Measurements from ENCODE around the gene SLC5A10. TPM values are rescaled to one million over a fixed set of nuclear protein-coding genes. Genes with fewer than 3 reads are reported as not detected.

The SLC5A10 gene
- total RNA-seq, 4 donors from 2014 or later, result not detected

- H3K4me3 ChIP-seq, result no peak overlapping the region
- intact Hi-C loops (cut with DNase I), result no loop called here
- no peaks in the 10 kb centered on the region for H3K9me3 ChIP-seq
- H3K27me3 ChIP-seq, result no peaks in the 10 kb centered on the region
- TF ChIP-seq POLR2AphosphoS5 (IDR thresholded peaks at IDR 0.05) (no peak), POLR2A (IDR thresholded peaks at IDR 0.05; ENCODE audit: low read depth) (no peak), CTCF (IDR thresholded peaks at IDR 0.05) (no peak), EP300 (IDR thresholded peaks at IDR 0.05) (no peak)
- WGBS, result 93% methylated on average over 5 of the region's 19 CpGs
- no peak for DNase-seq (ENCODE audit: extremely low spot score)
- no peak overlapping the region for H3K27ac ChIP-seq (replicated peaks in 1 of 4)
- H3K36me3 ChIP-seq, result peaks cover 0 to 32% (median 14%) of the 10 kb centered on the region in 4 donors
- no peaks in the 10 kb centered on the region for H3K4me1 ChIP-seq
Measured at GRCh38 chr17:18977646-18978045, 25.7 kb downstream of the SLC5A10 start.

- Histone ChIP-seq H3K4me3 (no peak overlapping the region), H3K4me1 (no peaks in the 10 kb centered on the region), H3K27ac (replicated peaks in 1 of 4) (no peak overlapping the region), H3K36me3 (peaks cover 0 to 32% (median 14%) of the 10 kb centered on the region in 4 donors), H3K9me3 (no peaks in the 10 kb centered on the region), H3K27me3 (no peaks in the 10 kb centered on the region)
- no peak for TF ChIP-seq POLR2AphosphoS5 (IDR thresholded peaks at IDR 0.05)
- no peak for TF ChIP-seq POLR2A (IDR thresholded peaks at IDR 0.05; ENCODE audit: low read depth)
- TF ChIP-seq CTCF (IDR thresholded peaks at IDR 0.05), result no peak
- TF ChIP-seq EP300 (IDR thresholded peaks at IDR 0.05), result no peak
- intact Hi-C loops (cut with DNase I), result no loop called here
- DNase-seq (ENCODE audit: extremely low spot score), result no peak
- 95% methylated on average over 9 of the region's 13 CpGs for WGBS
Measured at GRCh38 chr17:18978050-18978449, 26.1 kb downstream of the SLC5A10 start.

- no peak overlapping the region for H3K27ac ChIP-seq (replicated peaks in 1 of 4)
- H3K9me3 ChIP-seq, result no peaks in the 10 kb centered on the region
- peaks cover 0 to 32% (median 14%) of the 10 kb centered on the region in 4 donors for H3K36me3 ChIP-seq
- DNase-seq (ENCODE audit: extremely low spot score), result no peak
- H3K4me3 ChIP-seq, result no peak overlapping the region
- WGBS, result 93% methylated on average over 16 of the region's 17 CpGs
- TF ChIP-seq CTCF (IDR thresholded peaks at IDR 0.05) (no peak), EP300 (IDR thresholded peaks at IDR 0.05) (no peak), POLR2A (IDR thresholded peaks at IDR 0.05; ENCODE audit: low read depth) (no peak), POLR2AphosphoS5 (IDR thresholded peaks at IDR 0.05) (no peak)
- no peaks in the 10 kb centered on the region for H3K27me3 ChIP-seq
- no peaks in the 10 kb centered on the region for H3K4me1 ChIP-seq
- intact Hi-C loops (cut with DNase I), result no loop called here
Measured at GRCh38 chr17:18978655-18979054, 26.7 kb downstream of the SLC5A10 start.

GRCh38 chr17:18980682-18981334 lies 28.8 kb downstream of the SLC5A10 start:
- intact Hi-C loops (cut with DNase I), result no loop called here
- no peak for DNase-seq (ENCODE audit: extremely low spot score)
- Histone ChIP-seq H3K27ac (replicated peaks in 1 of 4) (no peak overlapping the region), H3K27me3 (no peaks in the 10 kb centered on the region), H3K4me3 (no peak overlapping the region), H3K4me1 (no peaks in the 10 kb centered on the region), H3K36me3 (peaks cover 0 to 32% (median 15%) of the 10 kb centered on the region in 4 donors), H3K9me3 (no peaks in the 10 kb centered on the region)
- 78% methylated on average over 13 of the region's 13 CpGs for WGBS
- TF ChIP-seq EP300 (IDR thresholded peaks at IDR 0.05) (no peak), POLR2AphosphoS5 (IDR thresholded peaks at IDR 0.05) (no peak), POLR2A (IDR thresholded peaks at IDR 0.05; ENCODE audit: low read depth) (no peak), CTCF (IDR thresholded peaks at IDR 0.05) (no peak)

- Histone ChIP-seq H3K4me1 (no peaks in the 10 kb centered on the region), H3K4me3 (no peak overlapping the region), H3K27me3 (no peaks in the 10 kb centered on the region), H3K27ac (replicated peaks in 1 of 4) (no peak overlapping the region), H3K9me3 (no peaks in the 10 kb centered on the region), H3K36me3 (peaks cover 0 to 31% (median 16%) of the 10 kb centered on the region in 4 donors)
- WGBS, result 95% methylated on average over 6 of the region's 6 CpGs
- no peak for DNase-seq (ENCODE audit: extremely low spot score)
- intact Hi-C loops (cut with DNase I), result no loop called here
- TF ChIP-seq EP300 (IDR thresholded peaks at IDR 0.05) (no peak), POLR2A (IDR thresholded peaks at IDR 0.05; ENCODE audit: low read depth) (no peak), CTCF (IDR thresholded peaks at IDR 0.05) (no peak), POLR2AphosphoS5 (IDR thresholded peaks at IDR 0.05) (no peak)
Measured at GRCh38 chr17:18981335-18981641, 29.3 kb downstream of the SLC5A10 start.

Data from esophagus muscularis mucosa (tissue), 4 donors.